GM21723 (cell line): Measurements from ENCODE around the gene COQ8A.
A peak's percentile ranks its signal among the peaks of the same experiment; 100 is the strongest.
"Not testable (repeated sequence)": the region's sequence is repeated elsewhere in the genome, so short reads cannot be mapped to it uniquely, and the experiment has no call there.

Experiments used
- ATAC-seq: cut with Tn5 transposase; IDR thresholded peaks from one replicate; pipeline ENCODE4 v1.9.1; 2021; ENCODE audit warnings: mild to moderate bottlenecking, moderate library complexity; ENCODE audit not compliant: unreplicated experiment

Gene COQ8A

GRCh38 chr1:226921504-226921903 is 18.6 kb upstream of the COQ8A start:
- ATAC-seq, result no peak

GRCh38 chr1:226929260-226930111 is 10.6 kb upstream of the COQ8A start:
- ATAC-seq, result not testable (repeated sequence)

- ATAC-seq, result no peak
These were observed 5.4 kb upstream of the COQ8A start for GRCh38 chr1:226934483-226935237.

GRCh38 chr1:226937940-226938725 is 2.0 kb upstream of the COQ8A start:
- ATAC-seq, result no peak

- no peak for ATAC-seq
These were observed 1.1 kb upstream of the COQ8A start for GRCh38 chr1:226938903-226939437.

GRCh38 chr1:226939438-226940028 is 561 bp upstream of the COQ8A start:
- peak; percentile 45 for ATAC-seq

- no peak for ATAC-seq
These were observed 643 bp downstream of the COQ8A start for GRCh38 chr1:226940806-226941067.

GRCh38 chr1:226942392-226942791 is 2.3 kb downstream of the COQ8A start:
- no peak for ATAC-seq

- no peak for ATAC-seq
These were observed 3.1 kb downstream of the COQ8A start for GRCh38 chr1:226943156-226943555.

- no peak for ATAC-seq
These were observed 3.8 kb downstream of the COQ8A start for GRCh38 chr1:226943927-226944326.

- ATAC-seq, result no peak
These were observed 5.2 kb downstream of the COQ8A start for GRCh38 chr1:226945106-226945857.

GRCh38 chr1:226945858-226946245 is 5.8 kb downstream of the COQ8A start:
- ATAC-seq, result no peak

GRCh38 chr1:226946285-226946684 is 6.2 kb downstream of the COQ8A start:
- no peak for ATAC-seq

GRCh38 chr1:226946841-226947240 is 6.7 kb downstream of the COQ8A start:
- no peak for ATAC-seq

- ATAC-seq, result no peak
These were observed 8.0 kb downstream of the COQ8A start for GRCh38 chr1:226948051-226948450.

GRCh38 chr1:226948480-226948879 is 8.4 kb downstream of the COQ8A start:
- no peak for ATAC-seq

- ATAC-seq, result no peak
These were observed 8.9 kb downstream of the COQ8A start for GRCh38 chr1:226948996-226949395.

- no peak for ATAC-seq
These were observed 9.3 kb downstream of the COQ8A start for GRCh38 chr1:226949401-226949800.

GRCh38 chr1:226950316-226950715 is 10.2 kb downstream of the COQ8A start:
- ATAC-seq, result no peak

GRCh38 chr1:226950871-226951270 is 10.8 kb downstream of the COQ8A start:
- no peak for ATAC-seq
